T-cell (primary cell): Measurements from ENCODE around the gene NOTCH1. TPM values are rescaled to one million over a fixed set of nuclear protein-coding genes. Genes with fewer than 3 reads are reported as not detected.

Experiments used
- ATAC-seq, 4 experiments: fragments of 200-7000 bp in 3 of 4; fragments of 150-1000 bp in 1 of 4; cut with Tn5 transposase; replicated peaks in 1 of 4; 1 replicate in 3 of 4; 2 replicates in 1 of 4; pipeline ENCODE4 v1.10.0; 2021; ENCODE audit warnings: moderate library complexity in 3 of 4, mild to moderate bottlenecking in 2 of 4, moderate number of reproducible peaks in 1 of 4
- CTCF ChIA-PET, 2 donors: fragments of 300-600 bp; sonication (Branson Sonifier 250); formaldehyde crosslinking; loops; one replicate each; lab custom pipeline; 2022; ENCODE audit warnings: antibody characterized with exemption in 2 of 2; lab: Charles Lee
- POLR2A ChIA-PET, 2 donors: fragments of 300-600 bp; sonication (Branson Sonifier 250); formaldehyde crosslinking; loops; one replicate each; lab custom pipeline; 2022; ENCODE audit warnings: antibody characterized with exemption in 2 of 2; lab: Charles Lee
- DNase-seq, 35 experiments: peaks; one replicate each; pipeline versions ENCODE4 v3.0.0 to v3.0.0-alpha.2; 2013 to 2023
- H3K27ac ChIP-seq: one replicate; pipeline ENCODE4 v1.5.1; 2013; ENCODE audit warnings: low read length
- H3K27me3 ChIP-seq, 2 experiments: replicated peaks in 1 of 2; 1 replicate in 1 of 2; 2 replicates in 1 of 2; pipeline versions ENCODE4 v1.6.1 to v1.7.0; 2013; ENCODE audit warnings: low read length in 1 of 2, mixed read lengths in 1 of 2; ENCODE audit not compliant: control insufficient read depth in 2 of 2, insufficient read depth in 2 of 2; ENCODE audit errors: extremely low read depth in 1 of 2
- H3K36me3 ChIP-seq, 2 donors: 1 replicate in 1 of 2; 2 replicates in 1 of 2; pipeline versions ENCODE4 v1.6.1 to v1.7.0; 2013; ENCODE audit warnings: low read length in 1 of 2; ENCODE audit not compliant: control insufficient read depth in 2 of 2, insufficient read depth in 1 of 2; ENCODE audit errors: extremely low read depth in 1 of 2
- H3K4me1 ChIP-seq, 2 experiments: 1 replicate in 1 of 2; 2 replicates in 1 of 2; pipeline versions ENCODE4 v1.6.1 to v1.7.0; 2013; ENCODE audit warnings: low read length in 2 of 2, mixed read lengths in 1 of 2; ENCODE audit not compliant: insufficient read depth in 2 of 2, control insufficient read depth in 1 of 2; ENCODE audit errors: extremely low read depth in 1 of 2
- H3K4me3 ChIP-seq, 2 donors: 1 replicate in 1 of 2; 2 replicates in 1 of 2; pipeline versions ENCODE4 v1.5.1 to v1.7.0; 2013; ENCODE audit warnings: mild to moderate bottlenecking in 2 of 2, low read length in 1 of 2, moderate library complexity in 1 of 2; ENCODE audit not compliant: control insufficient read depth in 1 of 2; ENCODE audit errors: extremely low read depth in 1 of 2
- H3K9me3 ChIP-seq: 2 replicates; pipeline ENCODE4 v1.7.0; 2013
- H3K27ac Mint-ChIP-seq, 2 donors: one replicate each; pipeline ENCODE4 v1.8.0; 2020 to 2021; ENCODE audit warnings: mild to moderate bottlenecking in 2 of 2, mixed read lengths in 2 of 2
- H3K27me3 Mint-ChIP-seq, 2 donors: one replicate each; pipeline ENCODE4 v1.8.0; 2021 to 2022; ENCODE audit warnings: mixed read lengths in 2 of 2
- H3K36me3 Mint-ChIP-seq: one replicate; pipeline ENCODE4 v1.8.0; 2021; ENCODE audit warnings: mixed read lengths
- H3K4me1 Mint-ChIP-seq, 3 donors: one replicate each; pipeline ENCODE4 v1.8.0; 2020 to 2022; ENCODE audit warnings: mixed read lengths in 3 of 3, mild to moderate bottlenecking in 1 of 3
- H3K4me3 Mint-ChIP-seq, 3 donors: one replicate each; pipeline ENCODE4 v1.8.0; 2020 to 2022; ENCODE audit warnings: mild to moderate bottlenecking in 3 of 3, mixed read lengths in 3 of 3, moderate library complexity in 3 of 3
- H3K9me3 Mint-ChIP-seq, 3 donors: one replicate each; pipeline ENCODE4 v1.8.0; 2020 to 2022; ENCODE audit warnings: mixed read lengths in 3 of 3
- WGBS: methylation state at CpG from one replicate; pipeline ENCODE4 v1.1.5; 2013; ENCODE audit warnings: missing lambda C conversion rate; ENCODE audit not compliant: insufficient coverage; 5-methylcytosine and 5-hydroxymethylcytosine counted together
- total RNA-seq, 35 experiments: library from RNA in 6 of 35; stranded (reverse) in 6 of 35; fragments of 120-200 nt in 1 of 35; gene quantifications; one replicate each; pipeline versions ENCODE4 v1.2.1 to v1.2.4 and lab custom pipeline; 2013 to 2026

Gene NOTCH1
- total RNA-seq, 5 donors from 2014 or later (not counting 1 experiment from before 2014, with no cell fraction given) = 50.1 to 96.1 (median 84.1) TPM

- POLR2A ChIA-PET = no interaction called here
- Mint-ChIP-seq H3K27me3 (no peaks in the 10 kb centered on the region), H3K27ac (peak overlapping the region in 1 of 2 donors; percentile 36), H3K4me1 (peaks cover 67 to 82% (median 71%) of the 10 kb centered on the region in 3 donors), H3K9me3 (no peaks in the 10 kb centered on the region), H3K36me3 (no peaks in the 10 kb centered on the region), H3K4me3 (peak overlapping the region in 1 of 3 donors; percentile 12)
- no peaks in the 10 kb centered on the region for H3K9me3 ChIP-seq
- 95% methylated on average over 19 of the region's 20 CpGs for WGBS
- no peak overlapping the region for H3K27ac ChIP-seq
- H3K27me3 ChIP-seq = no peaks in the 10 kb centered on the region
- DNase-seq (no peak), ATAC-seq (no peak)
- peaks cover 51 to 96% of the 10 kb centered on the region in 2 experiments for H3K4me1 ChIP-seq
- H3K4me3 ChIP-seq = no peak overlapping the region
- CTCF ChIA-PET = no interaction called here
- peaks cover 0 to 10% of the 10 kb centered on the region in 2 donors for H3K36me3 ChIP-seq
Observed at GRCh38 chr9:136536051-136536720, 9.7 kb downstream of the NOTCH1 start.

- no peaks in the 10 kb centered on the region for H3K9me3 Mint-ChIP-seq
- no peak overlapping the region for H3K4me3 Mint-ChIP-seq
- H3K27me3 Mint-ChIP-seq = no peaks in the 10 kb centered on the region
- peaks cover 57 to 96% of the 10 kb centered on the region in 2 experiments for H3K4me1 ChIP-seq
- H3K36me3 ChIP-seq = peaks cover 0 to 8% of the 10 kb centered on the region in 2 donors
- H3K4me3 ChIP-seq = no peak overlapping the region
- 81% methylated on average over 10 of the region's 14 CpGs for WGBS
- no peaks in the 10 kb centered on the region for H3K9me3 ChIP-seq
- ChIA-PET CTCF (no interaction called here), POLR2A (no interaction called here)
- no peaks in the 10 kb centered on the region for H3K36me3 Mint-ChIP-seq
- H3K27ac ChIP-seq = no peak overlapping the region
- H3K4me1 Mint-ChIP-seq = peaks cover 66 to 82% (median 68%) of the 10 kb centered on the region in 3 donors
- H3K27me3 ChIP-seq = no peaks in the 10 kb centered on the region
- ATAC-seq = no peak
- DNase-seq = no peak
- no peak overlapping the region for H3K27ac Mint-ChIP-seq
Observed at GRCh38 chr9:136535070-136535469, 10.8 kb downstream of the NOTCH1 start.

- Mint-ChIP-seq H3K4me3 (peak overlapping the region; percentile 61 to 81 (median 73)), H3K4me1 (peaks cover 61 to 78% (median 63%) of the 10 kb centered on the region in 3 donors), H3K36me3 (no peaks in the 10 kb centered on the region), H3K9me3 (no peaks in the 10 kb centered on the region), H3K27ac (peak overlapping the region; percentile 85 to 90), H3K27me3 (no peaks in the 10 kb centered on the region)
- 85% methylated on average over 18 of the region's 18 CpGs for WGBS
- Histone ChIP-seq H3K4me1 (peaks cover 61 to 96% of the 10 kb centered on the region in 2 experiments), H3K27me3 (no peaks in the 10 kb centered on the region), H3K27ac (peak overlapping the region; percentile 78), H3K36me3 (peaks cover 0 to 9% of the 10 kb centered on the region in 2 donors), H3K4me3 (no peak overlapping the region), H3K9me3 (no peaks in the 10 kb centered on the region)
- ChIA-PET POLR2A (no interaction called here), CTCF (interaction anchor here in 1 of 2 donors (1.3 kb wide), 1 partner anchor 48 kb away, joined by 3 read pairs; no protein-coding TSS in a partner anchor)
- DNase-seq = no peak
- ATAC-seq = no peak
Observed at GRCh38 chr9:136534366-136534765, 11.5 kb downstream of the NOTCH1 start.

- no peaks in the 10 kb centered on the region for H3K27me3 ChIP-seq
- H3K4me3 ChIP-seq = peak overlapping the region; percentile 47 to 50
- ATAC-seq (peak; percentile 51 to 77 (median 76)), DNase-seq (peak in 33 of 35 experiments; percentile 19 to 78 (median 48))
- Mint-ChIP-seq H3K27me3 (no peaks in the 10 kb centered on the region), H3K4me1 (peaks cover 55 to 75% (median 57%) of the 10 kb centered on the region in 3 donors), H3K4me3 (peak overlapping the region; percentile 61 to 81 (median 73)), H3K9me3 (no peaks in the 10 kb centered on the region), H3K27ac (peak overlapping the region; percentile 85 to 90), H3K36me3 (no peaks in the 10 kb centered on the region)
- ChIA-PET POLR2A (no interaction called here), CTCF (interaction anchor here (0.5 to 1.3 kb wide), 3 partner anchors 45 to 385 kb away, joined by 3 to 14 read pairs (median 3); no protein-coding TSS in a partner anchor)
- H3K9me3 ChIP-seq = no peaks in the 10 kb centered on the region
- peaks cover 0 to 11% of the 10 kb centered on the region in 2 donors for H3K36me3 ChIP-seq
- H3K27ac ChIP-seq = peak overlapping the region; percentile 78
- 8% methylated on average over 20 of the region's 22 CpGs for WGBS
- peaks cover 59 to 96% of the 10 kb centered on the region in 2 experiments for H3K4me1 ChIP-seq
Observed at GRCh38 chr9:136533775-136534157, 12.1 kb downstream of the NOTCH1 start.

- ATAC-seq (peak; percentile 72 to 82 (median 76)), DNase-seq (peak in 34 of 35 experiments; percentile 27 to 86 (median 66))
- Mint-ChIP-seq H3K36me3 (no peaks in the 10 kb centered on the region), H3K9me3 (no peaks in the 10 kb centered on the region), H3K27me3 (no peaks in the 10 kb centered on the region), H3K4me1 (peaks cover 51 to 69% (median 55%) of the 10 kb centered on the region in 3 donors), H3K27ac (peak overlapping the region; percentile 85 to 90), H3K4me3 (peak overlapping the region; percentile 61 to 81 (median 73))
- Histone ChIP-seq H3K36me3 (peaks cover 0 to 11% of the 10 kb centered on the region in 2 donors), H3K27ac (peak overlapping the region; percentile 78), H3K9me3 (no peaks in the 10 kb centered on the region), H3K27me3 (no peaks in the 10 kb centered on the region), H3K4me1 (peaks cover 59 to 94% of the 10 kb centered on the region in 2 experiments), H3K4me3 (peak overlapping the region; percentile 47 to 50)
- ChIA-PET CTCF (interaction anchor here (0.5 to 1.3 kb wide), 4 partner anchors 25 to 386 kb away, joined by 3 to 14 read pairs (median 4); no protein-coding TSS in a partner anchor), POLR2A (no interaction called here)
- 5% methylated on average over 19 of the region's 35 CpGs for WGBS
Observed at GRCh38 chr9:136532799-136533774, 12.8 kb downstream of the NOTCH1 start.
